Measurements from ENCODE around the gene PRKAG2.

DNA sequence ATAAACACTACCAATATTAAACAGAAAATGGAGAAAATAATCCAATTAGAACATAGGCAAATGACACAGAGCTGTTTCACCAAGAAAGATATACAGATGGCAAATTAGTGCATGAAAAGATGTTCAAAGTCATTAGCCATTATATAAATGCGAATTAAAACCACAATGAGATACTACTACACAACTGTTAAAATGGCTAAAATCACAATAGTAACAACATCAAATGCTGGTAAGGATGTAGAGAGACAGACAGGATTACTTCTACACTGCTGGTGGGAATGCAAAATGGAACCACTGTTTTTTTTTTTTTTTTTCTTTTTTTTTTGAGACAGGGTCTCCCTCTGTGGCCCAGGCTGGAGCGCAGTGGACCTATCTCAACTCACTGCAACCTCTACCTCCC, 242.3 kb downstream of the PRKAG2 start:
- no peak for TF ChIP-seq CTCF (IDR thresholded peaks at IDR 0.05)
- TF ChIP-seq POLR2A (IDR thresholded peaks at IDR 0.05): no peak
